Activated T-cell treated with anti-CD3 and anti-CD28 coated beads, Interleukin-2, amount 50 U/mL, for 4 hours (primary cell): ENCODE results near the gene QPCTL. TPM values are rescaled to one million over a fixed set of nuclear protein-coding genes. Genes with fewer than 3 reads are reported as not detected.
"Not testable (repeated sequence)": the region's sequence is repeated elsewhere in the genome, so short reads cannot be mapped to it uniquely, and the experiment has no call there.

ENCODE experiments used
- ATAC-seq, 2 donors: fragments of 200-7000 bp; cut with Tn5 transposase; one replicate each; pipeline ENCODE4 v1.10.0; 2021
- DNase-seq: peaks from one replicate; pipeline ENCODE4 v3.0.0-alpha.2; 2020
- H3K27me3 Mint-ChIP-seq: one replicate; pipeline ENCODE4 v1.8.0; 2021; ENCODE audit warnings: low read depth, mixed read lengths
- H3K36me3 Mint-ChIP-seq: one replicate; pipeline ENCODE4 v1.8.0; 2022; ENCODE audit warnings: mixed read lengths; ENCODE audit not compliant: insufficient read depth
- H3K4me1 Mint-ChIP-seq: one replicate; pipeline ENCODE4 v1.8.0; 2021; ENCODE audit warnings: low read depth, mixed read lengths
- H3K4me3 Mint-ChIP-seq: one replicate; pipeline ENCODE4 v1.8.0; 2021; ENCODE audit warnings: mild to moderate bottlenecking, moderate library complexity, mixed read lengths
- H3K9me3 Mint-ChIP-seq: one replicate; pipeline ENCODE4 v1.8.0; 2021; ENCODE audit warnings: mixed read lengths
- total RNA-seq, 3 donors: library from RNA; stranded (reverse); gene quantifications; one replicate each; pipeline ENCODE4 v1.2.1, GENCODE V29; 2021

QPCTL gene
- total RNA-seq, 3 donors from 2014 or later: 10.3 to 13.2 (median 12.3) TPM

DNA sequence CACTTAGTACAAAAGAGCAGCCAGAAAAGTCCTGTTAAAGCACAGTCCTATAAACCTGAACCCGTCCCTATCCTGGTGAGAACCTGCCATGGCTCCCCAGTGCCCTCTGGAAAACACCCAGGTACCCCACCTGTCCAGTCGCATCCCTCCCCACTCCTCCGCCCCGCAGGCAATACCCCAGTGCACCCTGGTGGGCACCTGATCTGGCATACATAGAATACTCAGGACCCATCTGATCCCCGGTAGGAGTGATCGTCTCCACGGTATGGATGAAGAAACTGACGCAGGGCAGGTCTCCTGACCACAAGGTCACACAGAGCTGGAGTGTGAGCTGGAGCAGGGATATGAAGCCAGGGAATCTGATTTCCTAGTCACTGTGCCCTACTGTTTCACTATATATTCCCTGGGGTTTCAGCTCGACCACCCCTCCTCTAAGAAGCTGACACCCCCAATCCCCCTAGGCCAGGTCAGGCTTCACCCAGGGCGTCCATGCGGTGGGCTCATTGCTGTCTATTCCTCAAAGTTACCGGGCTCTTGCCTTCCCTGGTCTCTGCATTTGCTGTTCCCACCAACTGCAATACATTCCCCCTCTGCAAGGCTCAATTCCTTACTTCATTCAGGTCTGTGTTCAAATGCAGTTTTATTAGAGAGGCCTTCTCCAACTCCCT, 25.7 kb downstream of the QPCTL start:
- H3K4me1 Mint-ChIP-seq: peaks cover 43% of the 10 kb centered on the region
- no peaks in the 10 kb centered on the region for H3K9me3 Mint-ChIP-seq
- peaks cover 16% of the 10 kb centered on the region for H3K36me3 Mint-ChIP-seq
- ATAC-seq: no peak
- peak overlapping the region; percentile 93 for H3K4me3 Mint-ChIP-seq
- no peaks in the 10 kb centered on the region for H3K27me3 Mint-ChIP-seq
- no peak for DNase-seq

DNA sequence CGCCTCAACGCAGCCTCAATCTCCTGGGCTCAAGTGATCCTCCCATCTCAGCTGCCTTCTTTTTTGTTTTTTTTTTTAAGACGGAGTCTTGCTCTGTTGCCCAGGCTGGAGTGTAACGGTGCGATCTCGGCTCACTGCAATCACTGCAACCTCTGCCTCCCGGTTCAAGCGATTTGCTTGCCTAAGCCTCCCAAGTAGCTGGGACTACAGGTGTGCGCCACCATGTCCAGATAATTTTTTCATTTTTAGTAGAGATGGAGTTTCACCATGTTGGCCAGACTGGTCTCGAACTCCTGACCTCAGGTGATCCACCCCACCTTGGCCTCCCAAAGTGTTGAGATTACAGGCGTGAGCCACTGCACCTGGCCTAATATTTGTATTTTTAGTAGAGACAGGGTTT, 27.6 kb downstream of the QPCTL start:
- peaks cover 39% of the 10 kb centered on the region for H3K4me1 Mint-ChIP-seq
- H3K27me3 Mint-ChIP-seq, DNase-seq, ATAC-seq, H3K9me3 Mint-ChIP-seq, H3K4me3 Mint-ChIP-seq: not testable (repeated sequence)
- peaks cover 16% of the 10 kb centered on the region for H3K36me3 Mint-ChIP-seq

DNA sequence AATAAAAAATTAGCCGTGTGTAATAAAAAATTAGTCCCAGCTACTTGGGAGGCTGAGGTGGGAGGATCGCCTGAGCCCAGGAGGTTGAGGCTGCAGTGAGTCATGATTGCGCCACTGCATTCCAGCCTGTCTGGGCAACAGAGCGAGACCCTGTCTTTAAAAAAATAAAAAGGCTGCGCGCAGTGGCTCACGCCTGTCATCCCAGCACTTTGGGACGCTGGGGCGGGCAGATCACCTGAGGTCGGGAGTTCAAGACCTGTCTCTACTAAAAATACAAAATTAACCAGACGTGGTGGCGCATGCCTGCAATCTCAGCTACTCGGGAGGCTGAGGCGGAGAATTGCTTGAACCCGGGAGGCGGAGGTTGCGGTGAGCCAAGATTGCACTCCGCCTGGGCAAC, 36.2 kb downstream of the QPCTL start:
- H3K9me3 Mint-ChIP-seq, H3K36me3 Mint-ChIP-seq, H3K27me3 Mint-ChIP-seq, ATAC-seq, H3K4me3 Mint-ChIP-seq, DNase-seq: not testable (repeated sequence)
- peaks cover 25% of the 10 kb centered on the region for H3K4me1 Mint-ChIP-seq

DNA sequence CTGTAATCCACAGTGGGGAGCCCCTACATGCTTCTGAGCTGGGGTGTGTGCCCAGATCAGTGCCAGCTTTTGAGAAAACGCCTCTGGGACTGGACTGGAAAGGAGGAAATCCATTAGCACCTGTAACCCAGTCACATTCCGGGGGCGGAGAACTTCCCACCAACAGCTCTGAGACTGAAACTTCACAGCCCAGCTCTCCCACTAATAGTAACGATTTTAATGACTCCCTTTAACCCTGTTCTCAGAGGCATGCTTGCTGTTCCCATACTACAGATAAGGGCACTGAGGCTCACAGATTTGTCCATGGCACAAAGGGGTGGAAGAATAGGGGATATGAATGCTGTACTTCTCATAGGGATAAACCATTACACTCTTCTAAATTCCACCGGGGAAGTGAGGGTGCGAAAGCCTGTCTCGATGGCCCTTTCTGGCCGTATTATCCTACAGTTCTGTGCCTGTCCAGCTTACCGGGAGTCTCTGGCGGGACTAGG, 37.4 kb downstream of the QPCTL start:
- H3K27me3 Mint-ChIP-seq: no peaks in the 10 kb centered on the region
- H3K9me3 Mint-ChIP-seq: no peaks in the 10 kb centered on the region
- DNase-seq (no peak), ATAC-seq (no peak)
- H3K4me3 Mint-ChIP-seq: peak overlapping the region; percentile 97
- H3K36me3 Mint-ChIP-seq: no peaks in the 10 kb centered on the region
- peaks cover 23% of the 10 kb centered on the region for H3K4me1 Mint-ChIP-seq

DNA sequence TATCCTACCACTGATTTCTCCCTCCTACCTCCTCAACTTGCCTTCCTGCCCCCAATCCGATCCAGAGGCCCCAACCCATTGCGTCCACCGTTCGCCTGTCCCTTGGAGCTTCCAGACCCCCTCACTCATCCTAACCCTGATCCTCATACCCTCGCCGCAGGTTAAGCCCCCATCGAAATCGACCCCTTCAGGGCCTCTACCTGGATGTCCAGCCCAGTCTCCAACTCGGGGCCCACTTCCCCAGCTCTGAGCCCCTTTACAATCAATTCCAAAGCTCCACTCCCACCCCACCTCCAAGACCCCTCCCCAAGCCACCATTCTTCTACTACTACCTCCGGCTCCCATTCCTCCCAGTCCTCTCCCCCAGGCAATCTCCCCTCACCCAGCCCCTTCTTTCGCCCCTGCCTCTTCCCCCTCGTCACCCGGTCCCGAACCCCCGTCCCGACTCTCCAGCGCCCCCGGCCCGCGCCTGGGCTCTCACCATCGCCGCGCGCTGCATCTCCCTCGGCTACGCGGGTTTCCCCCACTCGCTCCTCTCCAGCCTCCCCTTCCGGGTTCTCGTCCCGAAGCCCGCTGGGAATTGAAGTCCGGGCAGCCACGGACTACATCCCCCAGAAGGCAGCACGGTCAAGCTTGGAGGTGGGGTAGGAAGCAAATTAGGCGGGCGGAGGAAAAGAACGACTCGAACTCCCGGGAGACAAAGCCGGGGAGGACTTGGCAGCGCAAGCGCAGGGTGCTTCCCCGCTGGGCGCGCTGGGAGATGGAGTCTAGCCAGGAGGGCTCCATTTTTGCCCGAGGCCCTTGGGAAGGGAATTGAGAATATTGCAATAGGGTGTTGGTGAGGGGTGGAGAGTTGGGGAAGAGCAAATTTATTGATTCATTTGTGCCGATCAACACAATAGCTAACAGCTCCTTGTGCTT, 38.2 kb downstream of the QPCTL start, which contains the start of gene FBXO46:
Gene FBXO46, minus strand, starts transcription at position 529 of the 921 bp plus-strand sequence. CDS start 17,401 bp downstream, outside the sequence.
- Mint-ChIP-seq H3K4me1 (peaks cover 23% of the 10 kb centered on the region), H3K36me3 (no peaks in the 10 kb centered on the region), H3K27me3 (no peaks in the 10 kb centered on the region), H3K4me3 (peak within 1 kb of the TSS; percentile 97), H3K9me3 (no peaks in the 10 kb centered on the region)
- ATAC-seq: peak; percentile 99
- peak; percentile 89 for DNase-seq

DNA sequence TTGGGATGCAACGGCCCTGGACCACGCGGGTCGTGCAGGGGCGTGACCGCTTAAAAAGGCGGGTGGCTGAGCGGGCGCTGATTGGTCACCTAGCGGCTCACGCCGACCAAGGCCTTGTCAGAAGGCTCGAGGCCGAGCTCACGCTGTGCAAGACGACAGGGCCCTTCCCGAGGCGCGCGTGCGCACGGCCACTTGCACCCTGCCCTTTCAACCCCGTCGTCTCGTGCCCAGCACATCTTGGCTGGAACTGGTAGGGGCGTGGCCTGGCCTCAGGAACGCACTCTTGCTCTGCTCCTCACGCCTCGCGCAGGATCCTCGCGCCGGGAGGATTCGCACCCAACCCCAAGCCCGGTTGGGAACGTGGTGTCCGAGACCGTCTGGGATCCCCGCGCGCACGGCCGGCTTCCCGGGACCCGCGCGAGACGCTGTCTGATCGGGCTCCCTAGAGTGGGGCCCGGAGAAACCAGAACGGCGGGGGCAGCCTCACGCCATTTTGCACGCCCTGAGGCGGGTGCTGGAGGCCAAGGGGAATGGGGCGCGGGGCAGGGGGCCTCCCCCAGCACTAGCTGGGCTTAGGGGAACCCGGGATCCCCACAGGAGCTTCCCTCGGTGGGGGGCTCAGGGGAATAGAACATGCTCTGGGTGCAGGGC, 40.8 kb downstream of the QPCTL start, which contains the start of gene MEIOSIN:
Gene MEIOSIN, plus strand, starts transcription at position 280 of the 651 bp plus-strand sequence. CDS start 1,938 bp downstream, outside the sequence.
- no peaks in the 10 kb centered on the region for H3K9me3 Mint-ChIP-seq
- DNase-seq: no peak
- ATAC-seq: no peak
- H3K27me3 Mint-ChIP-seq: no peaks in the 10 kb centered on the region
- no peak within 1 kb of the TSS for H3K4me3 Mint-ChIP-seq
- peaks cover 18% of the 10 kb centered on the region for H3K4me1 Mint-ChIP-seq
- H3K36me3 Mint-ChIP-seq: no peaks in the 10 kb centered on the region

DNA sequence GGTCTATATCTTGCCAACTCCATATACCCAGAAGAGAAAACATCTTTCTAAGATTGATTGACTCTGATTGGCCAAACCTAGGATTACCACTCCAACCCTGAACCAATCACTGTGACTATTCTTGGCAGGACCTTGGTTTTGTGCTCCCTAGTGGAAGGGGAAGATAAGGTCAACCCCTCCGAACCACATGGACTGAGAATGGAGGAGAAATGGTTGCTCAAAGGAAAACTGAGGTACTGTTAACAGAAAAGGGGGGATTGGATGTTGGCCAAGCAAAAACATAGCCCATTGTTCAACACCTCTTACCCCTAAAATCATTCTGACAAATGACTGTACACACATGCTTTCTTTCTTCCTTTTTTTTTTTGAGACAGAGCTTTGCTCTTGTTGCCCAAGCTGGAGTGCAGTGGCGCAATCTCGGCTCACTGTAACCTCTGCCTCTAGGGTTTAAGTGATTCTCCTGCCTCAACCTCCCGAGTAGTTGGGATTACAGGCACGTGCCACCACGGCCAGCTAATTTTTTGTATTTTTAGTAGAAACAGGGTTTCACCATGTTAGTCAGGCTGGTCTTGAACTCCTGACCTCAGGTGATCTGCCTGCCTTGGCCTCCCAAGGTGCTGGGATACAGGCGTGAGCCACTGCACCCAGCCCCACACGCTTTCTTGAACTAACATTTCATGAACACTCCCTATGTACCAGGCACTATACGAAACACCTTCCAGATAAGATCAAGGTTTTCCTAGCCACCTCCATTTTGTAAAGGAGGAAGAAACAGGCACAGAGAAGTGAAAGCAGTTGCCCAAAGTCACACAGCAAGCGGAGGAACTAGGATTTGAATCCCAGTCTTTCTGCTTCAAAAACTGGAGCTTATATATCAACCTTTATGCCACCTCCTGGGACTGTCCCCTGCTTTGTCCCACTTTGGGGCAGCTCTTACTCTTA, 47.3 kb downstream of the QPCTL start:
- H3K4me3 Mint-ChIP-seq: no peak overlapping the region
- no peaks in the 10 kb centered on the region for H3K36me3 Mint-ChIP-seq
- H3K4me1 Mint-ChIP-seq: no peaks in the 10 kb centered on the region
- no peak for ATAC-seq
- no peak for DNase-seq
- peaks cover 11% of the 10 kb centered on the region for H3K27me3 Mint-ChIP-seq
- H3K9me3 Mint-ChIP-seq: no peaks in the 10 kb centered on the region

DNA sequence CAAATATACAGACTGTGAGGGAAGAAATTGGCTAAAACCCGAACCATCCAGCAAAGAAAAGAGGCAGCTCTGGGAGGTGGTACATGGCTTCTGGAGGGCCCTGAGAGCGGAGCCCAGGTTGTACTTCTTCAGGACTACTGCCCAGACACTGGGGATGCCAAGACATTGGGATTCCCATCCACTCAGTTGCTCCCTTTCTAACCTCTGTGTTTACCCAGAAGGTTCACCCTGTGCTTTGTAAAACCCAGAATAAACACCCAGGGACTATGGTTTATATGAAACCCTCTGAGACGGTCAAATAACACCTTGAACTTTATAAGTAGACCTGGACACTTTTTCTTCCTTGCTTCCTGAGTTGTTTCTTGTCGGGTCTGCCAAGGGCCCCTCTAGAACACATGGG, 50.5 kb downstream of the QPCTL start:
- ATAC-seq (no peak), DNase-seq (no peak)
- no peaks in the 10 kb centered on the region for H3K9me3 Mint-ChIP-seq
- peaks cover 20% of the 10 kb centered on the region for H3K27me3 Mint-ChIP-seq
- H3K4me1 Mint-ChIP-seq: no peaks in the 10 kb centered on the region
- no peak overlapping the region for H3K4me3 Mint-ChIP-seq
- no peaks in the 10 kb centered on the region for H3K36me3 Mint-ChIP-seq

DNA sequence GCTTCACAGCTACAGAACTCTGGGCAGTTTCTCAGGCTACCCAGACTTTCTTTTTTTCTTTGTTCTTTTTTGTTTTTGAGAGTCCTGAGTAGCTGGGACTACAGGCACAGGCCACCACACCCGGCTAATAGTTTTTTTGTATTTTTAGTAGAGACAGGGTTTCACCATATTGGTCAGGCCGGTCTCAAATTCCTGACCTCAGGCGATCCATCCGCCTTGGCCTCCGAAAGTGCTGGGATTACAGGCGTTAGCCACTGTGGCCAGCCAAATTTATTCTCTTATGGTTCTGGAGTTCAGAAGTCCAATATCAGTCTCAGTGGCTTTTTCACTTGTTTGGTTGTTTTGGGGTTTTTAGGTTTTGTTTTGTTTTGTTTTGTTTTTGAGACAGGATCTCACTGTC, 53.1 kb downstream of the QPCTL start:
- peaks cover 14% of the 10 kb centered on the region for H3K27me3 Mint-ChIP-seq
- DNase-seq (no peak), ATAC-seq (no peak)
- H3K4me3 Mint-ChIP-seq: no peak overlapping the region
- H3K4me1 Mint-ChIP-seq: no peaks in the 10 kb centered on the region
- H3K36me3 Mint-ChIP-seq: no peaks in the 10 kb centered on the region
- H3K9me3 Mint-ChIP-seq: no peaks in the 10 kb centered on the region

DNA sequence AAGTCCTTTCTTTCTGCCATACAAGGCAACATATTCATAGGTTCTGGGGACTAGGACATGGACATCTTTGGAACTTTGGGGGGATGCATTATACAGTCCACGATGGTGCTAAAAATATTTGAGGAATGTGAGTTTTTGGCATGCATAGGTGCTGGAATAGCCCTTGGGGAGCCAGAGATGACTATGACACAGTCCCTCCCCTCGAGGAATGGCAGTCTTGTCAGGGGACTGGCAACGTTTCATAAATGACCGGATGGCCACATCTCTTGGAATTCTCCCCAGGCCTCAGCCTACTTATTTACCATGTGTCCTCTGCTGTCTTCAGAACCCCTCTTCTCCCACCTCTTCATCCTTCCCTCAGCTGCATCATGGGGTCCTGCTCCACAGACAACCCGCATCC, 54.4 kb downstream of the QPCTL start:
- no peak for DNase-seq
- Mint-ChIP-seq H3K36me3 (no peaks in the 10 kb centered on the region), H3K27me3 (peaks cover 13% of the 10 kb centered on the region), H3K9me3 (no peaks in the 10 kb centered on the region), H3K4me3 (no peak overlapping the region), H3K4me1 (no peaks in the 10 kb centered on the region)
- ATAC-seq: no peak

DNA sequence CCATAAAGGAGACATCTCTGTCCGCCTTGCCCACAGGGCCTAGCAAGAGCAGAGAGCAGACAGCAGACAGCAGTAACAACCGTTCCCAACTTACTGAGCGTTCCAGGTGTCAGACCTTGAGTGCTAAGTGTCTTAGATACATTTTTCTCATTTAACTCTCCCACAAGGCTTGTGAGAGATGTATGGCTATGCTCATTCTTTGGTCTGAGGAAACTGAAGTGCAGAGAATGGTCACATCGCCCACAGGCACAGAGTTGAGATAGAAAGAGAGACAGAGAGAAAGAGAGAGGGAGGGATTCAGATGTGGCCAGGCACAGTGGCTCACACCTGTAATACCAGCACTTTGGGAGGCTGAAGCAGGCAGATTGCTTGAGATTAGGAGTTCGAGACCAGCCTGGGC, 55.0 kb downstream of the QPCTL start:
- no peaks in the 10 kb centered on the region for H3K36me3 Mint-ChIP-seq
- no peaks in the 10 kb centered on the region for H3K4me1 Mint-ChIP-seq
- no peak overlapping the region for H3K4me3 Mint-ChIP-seq
- DNase-seq (no peak), ATAC-seq (no peak)
- H3K9me3 Mint-ChIP-seq: no peaks in the 10 kb centered on the region
- H3K27me3 Mint-ChIP-seq: peaks cover 10% of the 10 kb centered on the region

DNA sequence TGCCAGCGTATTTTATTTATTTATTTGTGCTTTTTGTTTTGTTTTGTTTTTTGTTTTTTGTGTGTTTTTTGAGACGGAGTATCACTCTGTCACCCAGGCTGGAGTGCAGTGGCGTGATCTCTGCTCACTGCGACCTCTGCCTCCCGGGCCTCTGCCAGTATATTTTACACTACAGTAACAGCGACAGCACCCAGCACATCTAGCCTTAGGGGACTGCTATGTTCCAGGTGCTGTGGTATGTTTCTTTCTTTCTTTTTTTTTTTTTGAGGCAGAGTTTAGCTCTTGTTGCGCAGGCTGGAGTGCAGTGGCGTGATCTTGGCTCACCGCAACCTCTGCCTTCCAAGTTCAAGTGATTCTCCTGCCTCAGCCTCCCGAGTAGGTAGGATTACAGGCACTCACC, 59.0 kb downstream of the QPCTL start:
- not testable (repeated sequence) for H3K4me1 Mint-ChIP-seq, DNase-seq, H3K9me3 Mint-ChIP-seq, ATAC-seq, H3K27me3 Mint-ChIP-seq, H3K4me3 Mint-ChIP-seq, H3K36me3 Mint-ChIP-seq

DNA sequence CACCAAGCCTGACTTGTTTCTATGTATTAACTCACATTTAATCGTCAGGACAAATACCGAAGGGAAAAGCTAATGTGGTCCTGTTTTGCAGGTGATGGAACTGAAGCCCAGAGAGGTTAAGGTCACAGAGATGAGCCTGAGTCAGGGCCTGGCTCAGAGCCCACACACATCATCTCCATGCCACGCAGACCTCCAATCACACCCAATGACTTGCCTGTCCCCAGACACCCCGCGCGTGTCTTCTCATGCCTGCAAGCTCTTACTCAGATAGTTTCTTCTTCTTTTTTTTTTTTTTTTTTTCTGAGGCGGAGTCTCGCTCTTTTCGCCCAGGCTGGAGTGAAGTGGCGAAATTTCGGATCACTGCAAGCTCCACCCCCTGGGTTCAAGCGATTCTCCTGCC, 60.2 kb downstream of the QPCTL start:
- no peak for ATAC-seq
- no peaks in the 10 kb centered on the region for H3K36me3 Mint-ChIP-seq

More for the DNA sequence above, 60.2 kb downstream of the QPCTL start:
- Mint-ChIP-seq H3K4me1 (no peaks in the 10 kb centered on the region), H3K27me3 (no peaks in the 10 kb centered on the region), H3K9me3 (no peaks in the 10 kb centered on the region), H3K4me3 (no peak overlapping the region)
- no peak for DNase-seq
